SIG-M5 (cell line): ENCODE data around the gene TFF2.

Experiments
- DNase-seq: peaks from one replicate; lab custom pipeline; 2025; lab: John Stamatoyannopoulos, UW

TFF2 gene

DNA sequence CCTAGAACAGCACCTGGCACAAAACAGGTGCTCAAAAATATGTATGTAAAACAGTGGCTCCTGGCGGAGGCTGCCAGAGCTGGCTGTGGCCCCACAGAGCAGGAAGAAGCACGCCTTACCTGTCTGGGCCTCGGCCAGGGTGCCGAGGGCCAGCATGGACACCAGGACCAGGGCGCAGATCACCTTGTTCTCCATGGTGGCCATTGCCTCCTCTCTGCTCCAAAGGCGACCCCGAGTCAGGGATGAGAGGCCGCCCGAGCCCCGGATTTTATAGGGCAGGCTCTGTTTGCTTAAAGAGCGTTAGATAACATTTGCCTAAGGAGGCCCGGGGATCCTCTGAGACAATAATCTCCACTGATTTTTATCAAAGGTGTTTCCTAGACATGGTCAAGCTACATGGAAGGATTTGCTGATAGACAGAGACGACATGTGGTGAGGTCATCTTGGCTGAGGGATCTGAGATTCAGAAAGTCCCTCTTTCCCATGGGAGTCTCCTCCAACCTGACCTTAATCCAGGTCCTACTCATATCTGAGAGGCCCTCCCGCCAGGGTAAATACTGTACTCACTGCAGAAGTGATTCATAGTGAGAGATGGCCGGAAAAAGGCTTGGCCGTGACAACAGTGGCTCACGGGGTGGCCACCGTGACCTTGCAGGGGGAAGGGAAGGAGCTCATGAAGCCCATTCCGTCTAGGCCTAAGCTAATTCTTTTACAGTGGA, 15.7 kb upstream of the TFF2 start, which contains the start of gene TFF1:
Gene TFF1 (minus strand): TSS at position 244 of the 719 bp plus-strand sequence. CDS start 40 bp downstream, at position 204.
- no peak for DNase-seq

DNA sequence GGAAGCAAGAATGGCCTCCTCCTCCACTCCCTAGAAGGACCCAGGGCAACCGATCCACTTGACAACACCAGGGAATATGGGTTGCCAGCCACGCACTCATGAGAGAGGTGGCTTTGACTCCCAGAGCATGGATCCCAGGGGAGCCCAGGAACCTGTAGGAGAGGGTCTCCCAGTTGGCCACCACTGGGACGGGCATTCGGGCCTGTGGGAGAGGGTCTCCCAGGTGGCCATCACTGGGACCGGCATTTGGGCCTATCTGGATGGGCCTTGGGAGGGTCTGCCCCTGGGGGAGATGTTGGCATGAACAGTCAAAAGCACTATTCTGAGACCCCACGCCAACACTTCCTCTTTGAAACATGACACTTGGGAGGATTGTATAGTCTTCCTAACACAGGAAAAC, 15.0 kb upstream of the TFF2 start:
- DNase-seq, result no peak

- DNase-seq, result no peak
These were observed 13.6 kb upstream of the TFF2 start for GRCh38 chr21:42364304-42364865.

DNA sequence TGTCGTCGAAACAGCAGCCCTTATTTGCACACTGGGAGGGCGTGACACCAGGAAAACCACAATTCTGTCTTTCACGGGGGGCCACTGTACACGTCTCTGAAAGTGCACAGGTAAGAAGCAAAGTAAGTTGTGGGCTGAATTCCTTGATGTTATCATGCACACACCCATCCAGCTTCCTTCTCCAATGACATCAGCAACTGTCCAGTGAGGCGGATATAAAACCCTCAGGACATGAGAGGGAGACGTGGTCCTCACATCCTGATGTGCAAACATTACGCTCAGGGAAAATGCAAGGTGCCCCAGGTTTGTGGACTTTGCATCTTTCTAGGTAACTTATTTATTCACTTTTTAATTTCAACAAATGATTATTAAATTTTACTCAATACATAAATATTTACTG, 12.5 kb upstream of the TFF2 start:
- DNase-seq, result no peak

GRCh38 chr21:42362700-42363099, 11.9 kb upstream of the TFF2 start:
- no peak for DNase-seq

DNA sequence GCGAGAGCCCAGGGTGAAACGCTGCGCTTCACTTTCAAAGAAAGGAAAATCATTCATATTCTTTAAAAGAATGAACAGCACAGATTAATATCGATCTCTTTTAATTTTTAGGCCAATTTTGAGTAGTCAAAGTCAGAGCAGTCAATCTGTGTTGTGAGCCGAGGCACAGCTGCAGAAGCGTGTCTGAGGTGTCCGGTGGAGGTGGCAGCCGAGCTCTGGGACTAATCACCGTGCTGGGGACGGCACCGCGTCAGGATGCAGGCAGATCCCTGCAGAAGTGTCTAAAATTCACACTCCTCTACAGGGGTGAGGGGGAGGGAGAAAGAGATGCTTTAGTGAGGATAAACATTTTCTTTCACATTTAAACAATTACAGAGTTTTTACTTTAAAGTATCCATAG, 11.4 kb upstream of the TFF2 start:
- no peak for DNase-seq

DNA sequence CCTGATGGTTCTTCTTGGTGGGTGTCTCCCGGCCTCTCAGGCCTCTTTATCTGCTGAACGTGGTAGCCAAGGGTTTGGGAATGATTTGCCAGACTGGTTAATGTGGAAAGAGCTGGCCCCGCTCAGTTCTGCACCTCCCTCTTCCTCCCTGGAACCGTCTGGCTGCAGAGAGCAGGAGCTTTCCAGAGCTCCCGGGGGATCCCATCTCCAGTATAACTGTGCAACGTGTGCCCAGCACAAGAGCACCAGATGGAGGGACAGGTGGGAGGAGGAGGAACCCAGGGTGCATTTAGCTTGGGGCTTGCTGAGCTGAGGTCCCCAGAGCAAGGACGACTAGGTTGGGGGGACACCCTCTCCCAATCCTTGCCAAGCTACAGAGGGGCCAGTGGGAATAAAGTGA, 10.5 kb upstream of the TFF2 start:
- no peak for DNase-seq

- DNase-seq, result no peak
These were observed 9.5 kb upstream of the TFF2 start for GRCh38 chr21:42360317-42360716.

DNA sequence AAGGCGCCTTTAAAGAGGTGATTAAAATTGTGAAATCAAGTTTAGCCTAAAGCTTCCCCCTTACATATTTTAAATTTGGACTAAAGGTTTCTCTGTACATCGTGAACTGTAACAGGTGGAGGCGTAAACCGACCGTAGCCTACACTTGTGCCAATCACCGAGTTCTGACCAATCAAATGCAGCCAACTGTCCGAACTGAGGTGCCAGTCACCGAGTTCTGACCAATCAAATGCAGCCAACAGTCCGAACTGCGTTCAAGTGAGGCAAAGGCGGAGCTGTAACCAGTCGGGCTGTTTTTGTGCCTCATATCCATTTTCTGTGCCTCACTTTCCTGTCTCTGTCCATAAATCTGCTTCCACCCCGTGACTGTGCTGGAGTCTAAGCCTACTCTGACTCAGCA, 8.1 kb upstream of the TFF2 start:
- DNase-seq, result no peak

DNA sequence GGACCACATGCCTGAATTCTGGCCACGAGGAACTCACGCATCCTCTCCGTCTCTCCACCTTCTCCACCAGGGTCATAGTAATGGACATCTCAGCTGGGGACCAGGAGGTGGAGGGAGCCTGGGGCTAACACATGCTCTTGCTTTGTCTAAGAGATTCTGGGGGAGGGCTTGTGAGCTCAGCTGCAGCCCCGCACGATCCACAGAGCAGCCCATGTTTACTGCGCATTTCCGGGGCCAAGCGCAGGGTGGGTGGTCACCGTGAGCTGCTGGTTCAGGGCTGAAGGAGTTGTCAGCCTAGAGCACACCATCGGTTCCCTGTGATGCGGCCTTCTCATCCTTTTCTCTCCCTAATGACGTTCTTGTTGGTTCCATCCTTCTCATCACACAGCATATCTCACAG, 7.5 kb upstream of the TFF2 start:
- no peak for DNase-seq

- no peak for DNase-seq
These were observed 6.5 kb upstream of the TFF2 start for GRCh38 chr21:42357307-42357706.

DNA sequence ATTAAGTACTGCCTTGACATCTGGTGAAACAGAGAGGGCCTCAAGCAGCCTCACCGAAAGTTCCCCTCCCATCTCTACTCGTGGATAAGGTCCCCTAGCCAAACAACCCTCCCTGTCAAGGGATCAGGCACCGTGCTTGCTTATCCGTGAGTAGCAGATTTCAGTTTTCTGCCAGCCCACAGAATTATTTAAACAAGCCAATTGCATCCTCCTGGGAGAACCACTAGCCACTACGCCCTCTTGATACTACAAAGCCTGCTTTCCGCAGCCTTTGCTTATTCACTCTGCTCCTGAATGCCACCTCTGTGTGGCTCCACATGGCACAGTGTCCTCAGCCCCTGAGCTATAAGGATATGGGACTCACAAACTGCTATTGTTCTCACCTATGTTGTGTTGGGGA, 5.9 kb upstream of the TFF2 start:
- DNase-seq, result no peak

DNA sequence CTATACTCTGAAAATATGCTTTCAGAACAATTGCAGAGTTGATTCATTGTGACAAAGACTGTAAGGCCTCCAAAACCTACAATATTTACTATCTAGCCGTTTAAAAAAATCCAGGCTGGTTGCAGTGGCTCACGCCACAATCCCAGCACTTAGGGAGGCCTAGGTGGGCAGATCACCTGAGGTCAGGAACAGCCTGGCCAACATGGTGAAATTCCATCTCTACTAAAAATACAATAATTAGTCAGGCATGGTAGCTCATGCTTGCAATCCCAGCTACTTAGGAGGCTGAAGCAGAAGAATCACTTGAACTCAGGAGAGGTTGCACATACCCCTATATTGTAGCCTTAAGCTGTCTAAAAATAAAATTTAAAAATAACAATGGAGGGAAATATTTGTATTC, 5.3 kb upstream of the TFF2 start:
- DNase-seq, result no peak

GRCh38 chr21:42353623-42354022, 2.8 kb upstream of the TFF2 start:
- no peak for DNase-seq

DNA sequence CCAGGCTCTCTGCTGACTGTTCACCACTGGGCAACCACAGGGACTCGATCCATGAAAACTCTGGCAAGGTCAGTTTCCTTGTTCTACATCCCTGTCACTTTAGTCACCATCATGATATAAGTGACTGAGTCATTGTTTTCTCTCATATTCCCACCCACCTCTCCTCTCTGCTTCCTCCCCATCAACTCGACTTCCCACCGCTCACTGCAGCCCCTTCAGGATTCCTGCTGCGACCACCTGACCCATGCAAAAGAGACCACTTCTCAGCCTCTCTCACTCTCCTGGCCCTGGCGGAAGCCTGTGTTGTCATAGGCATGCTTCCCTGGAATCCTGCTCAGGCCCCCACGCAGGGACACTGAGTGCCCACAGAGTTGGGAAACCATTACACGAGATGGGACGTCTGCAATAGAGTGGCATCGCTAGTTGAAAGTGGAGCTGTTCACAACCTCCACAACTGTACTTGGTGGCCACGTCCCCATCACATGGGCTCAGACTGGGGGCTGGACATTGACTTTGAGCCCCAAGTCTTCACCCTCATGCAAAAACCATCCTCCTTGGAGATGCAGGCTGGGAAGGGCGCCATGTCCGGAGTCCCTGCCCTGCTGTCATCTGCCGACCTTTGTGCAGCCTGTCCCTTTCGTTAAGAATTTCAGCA, 1.8 kb upstream of the TFF2 start:
- DNase-seq, result no peak

DNA sequence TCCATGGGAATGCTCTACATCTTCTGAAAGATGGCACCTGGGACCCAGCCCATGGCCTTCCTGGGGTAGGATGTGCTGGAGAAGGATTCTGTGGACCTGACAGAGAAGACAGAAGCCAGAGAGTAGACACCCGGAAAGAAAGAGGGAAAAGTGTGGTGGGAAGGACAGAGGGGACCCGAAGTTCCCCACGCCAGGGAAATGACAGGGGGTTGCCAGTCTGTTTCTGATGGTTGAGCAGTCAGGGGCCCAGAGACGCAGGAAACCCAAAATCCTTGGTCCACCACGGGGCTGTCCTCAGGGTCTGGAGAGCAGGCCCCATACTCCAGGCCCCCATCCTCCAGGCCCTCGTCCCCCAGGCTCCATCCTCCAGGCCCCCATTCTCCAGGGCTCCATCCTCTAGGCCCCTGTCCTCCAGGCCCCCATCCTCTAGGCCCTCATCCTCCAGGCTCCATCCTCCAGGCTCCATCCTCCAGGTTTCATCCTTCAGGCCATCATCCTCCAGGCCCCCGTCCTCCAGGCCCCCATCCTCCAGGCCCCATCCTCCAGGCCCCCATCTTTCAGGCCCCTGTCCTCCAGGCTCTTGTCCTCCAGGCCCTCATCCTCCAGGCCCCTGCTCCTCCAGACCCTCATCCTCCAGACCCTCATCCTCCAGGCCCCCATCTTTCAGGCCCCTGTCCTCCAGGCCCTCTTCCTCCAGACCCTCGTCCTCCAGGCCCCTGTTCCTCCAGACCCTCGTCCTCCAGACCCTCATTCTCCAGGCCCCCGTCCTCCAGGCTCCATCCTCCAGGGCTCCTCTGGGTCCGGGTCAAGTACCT, 1.0 kb upstream of the TFF2 start:
- no peak for DNase-seq

DNA sequence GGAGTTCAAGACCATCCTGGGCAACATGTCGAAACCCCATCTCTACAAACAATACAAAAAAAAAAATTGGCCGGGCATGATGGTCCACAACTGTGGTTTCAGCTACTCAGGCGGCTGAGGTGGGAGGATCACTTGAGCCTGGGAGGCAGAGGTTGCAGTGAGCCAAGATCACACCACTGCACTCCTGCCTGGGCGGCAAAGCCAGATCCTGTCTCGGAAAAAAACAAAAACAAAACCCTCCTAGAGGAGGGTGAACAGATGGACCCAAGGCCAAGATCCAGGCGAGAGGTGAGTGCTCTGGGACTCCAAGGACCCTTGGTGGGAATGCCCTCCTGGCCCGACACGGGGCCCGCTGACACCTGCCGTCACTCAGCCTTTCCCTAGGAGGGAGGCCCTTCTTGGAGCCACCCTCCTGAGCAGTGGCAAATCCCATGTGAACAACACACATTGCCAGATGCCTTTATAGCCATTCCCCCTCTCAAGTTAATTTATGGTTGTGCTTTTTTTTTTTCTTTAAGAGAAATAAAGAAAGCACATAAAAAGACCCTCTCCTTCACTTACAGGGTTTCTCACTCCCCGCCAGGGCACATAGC, 380 bp downstream of the TFF2 start:
- DNase-seq, result no peak

DNA sequence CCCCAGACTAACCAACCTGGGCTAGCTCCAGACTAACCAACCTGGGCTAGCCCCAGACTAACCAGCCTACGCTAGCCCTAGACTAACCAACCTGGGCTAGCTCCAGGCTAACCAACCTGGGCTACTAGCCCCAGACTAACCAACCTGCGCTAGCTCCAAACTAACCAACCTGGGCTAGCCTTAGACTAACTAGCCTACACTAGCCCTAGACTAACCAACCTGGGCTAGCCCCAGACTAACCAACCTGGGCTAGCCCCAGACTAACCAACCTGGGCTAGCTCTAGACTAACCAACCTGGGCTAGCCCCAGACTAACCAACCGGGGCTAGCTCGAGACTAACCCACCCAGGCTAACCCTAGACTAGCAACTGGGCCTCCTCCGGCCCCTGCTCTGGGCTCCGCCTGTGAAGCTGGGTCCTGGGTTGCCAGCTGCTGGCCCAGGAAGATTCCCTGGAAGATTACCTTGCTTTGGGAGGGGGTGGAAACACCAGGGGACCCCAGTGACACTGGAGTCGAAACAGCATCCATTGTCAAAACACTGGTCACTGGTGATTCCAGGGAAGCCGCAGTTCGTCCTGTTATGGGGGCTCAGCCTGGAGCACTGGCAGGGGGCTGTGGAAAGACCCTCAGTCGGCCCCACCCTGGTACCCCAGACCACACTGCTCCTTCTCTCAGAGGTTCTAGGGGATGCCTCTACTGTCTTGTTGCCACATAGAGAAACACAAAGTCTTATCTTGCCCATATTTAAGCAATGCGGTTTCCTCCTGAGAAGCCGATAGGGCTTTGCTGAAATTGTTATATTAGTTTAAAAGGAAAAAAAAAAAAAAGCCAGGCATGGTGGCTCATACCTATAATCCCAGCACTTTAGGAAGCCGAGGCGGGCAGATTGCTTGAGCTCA, 1.1 kb downstream of the TFF2 start:
- DNase-seq, result no peak

GRCh38 chr21:42348762-42349161, 2.0 kb downstream of the TFF2 start:
- no peak for DNase-seq

- no peak for DNase-seq
These were observed 3.0 kb downstream of the TFF2 start for GRCh38 chr21:42347601-42348327.
